Testis (tissue), 2 donors: ENCODE data around the gene SETD5.

Experiments used
- POLR2A ChIP-seq: fragments of 450-650 bp; IDR thresholded peaks from one replicate; pipeline ENCODE4 v1.6.1; 2017; ENCODE audit warnings: antibody characterized with exemption, mild to moderate bottlenecking, moderate library complexity
- TF ChIP-seq, protein P1 (sequence below), 3 experiments: fragments of 450-650 bp in 2 of 3; fragments of 200-600 bp in 1 of 3; sonication (generic) in 1 of 3; IDR thresholded peaks; one replicate each; pipeline ENCODE4 v1.5.1; 2016 to 2019; ENCODE audit warnings: antibody characterized with exemption in 3 of 3, mild to moderate bottlenecking in 2 of 3, moderate library complexity in 1 of 3

- TF ChIP-seq, protein P1, sequence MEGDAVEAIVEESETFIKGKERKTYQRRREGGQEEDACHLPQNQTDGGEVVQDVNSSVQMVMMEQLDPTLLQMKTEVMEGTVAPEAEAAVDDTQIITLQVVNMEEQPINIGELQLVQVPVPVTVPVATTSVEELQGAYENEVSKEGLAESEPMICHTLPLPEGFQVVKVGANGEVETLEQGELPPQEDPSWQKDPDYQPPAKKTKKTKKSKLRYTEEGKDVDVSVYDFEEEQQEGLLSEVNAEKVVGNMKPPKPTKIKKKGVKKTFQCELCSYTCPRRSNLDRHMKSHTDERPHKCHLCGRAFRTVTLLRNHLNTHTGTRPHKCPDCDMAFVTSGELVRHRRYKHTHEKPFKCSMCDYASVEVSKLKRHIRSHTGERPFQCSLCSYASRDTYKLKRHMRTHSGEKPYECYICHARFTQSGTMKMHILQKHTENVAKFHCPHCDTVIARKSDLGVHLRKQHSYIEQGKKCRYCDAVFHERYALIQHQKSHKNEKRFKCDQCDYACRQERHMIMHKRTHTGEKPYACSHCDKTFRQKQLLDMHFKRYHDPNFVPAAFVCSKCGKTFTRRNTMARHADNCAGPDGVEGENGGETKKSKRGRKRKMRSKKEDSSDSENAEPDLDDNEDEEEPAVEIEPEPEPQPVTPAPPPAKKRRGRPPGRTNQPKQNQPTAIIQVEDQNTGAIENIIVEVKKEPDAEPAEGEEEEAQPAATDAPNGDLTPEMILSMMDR (IDR thresholded peaks at IDR 0.05): no peak
- TF ChIP-seq POLR2A: no peak
These were observed 77.1 kb downstream of the SETD5 start for GRCh38 chr3:9474482-9474881.
